Fibroblast of villous mesenchyme (primary cell): Measurements from ENCODE around the gene MYRF. TPM values are rescaled to one million over a fixed set of nuclear protein-coding genes. Genes with fewer than 3 reads are reported as not detected.

Experiments
- DNase-seq: peaks from one replicate; pipeline ENCODE4 v3.0.0-alpha.2; 2010; ENCODE audit warnings: low read depth
- H3K4me3 ChIP-seq: 2 replicates; pipeline ENCODE4 v1.5.1; 2011; ENCODE audit warnings: low read depth, mild to moderate bottlenecking, low read length
- CTCF ChIP-seq: IDR thresholded peaks from 2 replicates; pipeline ENCODE4 v1.5.1; 2012; ENCODE audit warnings: low read depth, mild to moderate bottlenecking, low read length; ENCODE audit not compliant: insufficient read depth
- total RNA-seq: library from RNA; depleted of rRNA; stranded (reverse); fragments of >200 nt; gene quantifications from 2 replicates; pipeline ENCODE4 v1.2.3, GENCODE V29; 2012

The MYRF gene
- total RNA-seq, 1 donor: 2.6 TPM

DNA sequence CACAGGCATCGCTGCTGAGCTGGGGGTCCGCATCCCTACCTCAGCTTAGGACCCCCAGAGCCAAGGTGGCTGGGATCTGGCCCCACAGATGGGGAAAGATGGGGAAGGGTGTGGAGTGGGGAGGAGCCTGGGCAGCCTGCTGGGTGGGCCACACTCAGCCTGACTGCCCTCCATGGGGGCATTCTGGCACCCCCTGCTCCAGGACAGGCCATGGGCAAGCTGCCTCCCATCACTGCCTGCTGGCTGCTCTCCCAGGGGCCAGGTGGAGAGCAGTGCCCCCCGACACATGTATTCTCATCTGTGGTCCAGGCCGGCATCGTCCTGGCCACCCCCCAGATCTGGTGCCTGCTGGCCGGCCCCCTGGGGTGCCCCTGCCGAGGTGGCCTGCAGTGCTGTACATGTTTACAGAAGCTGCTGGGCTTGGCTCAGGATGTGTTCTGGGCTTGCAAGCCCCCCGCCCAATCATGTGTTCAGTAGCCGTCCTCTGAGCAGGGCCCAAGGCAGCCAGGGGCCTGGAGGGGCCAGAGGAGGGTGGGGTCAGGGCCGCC, 7.8 kb upstream of the MYRF start:
- no peak for TF ChIP-seq CTCF
- DNase-seq: no peak
- no peak overlapping the region for H3K4me3 ChIP-seq

DNA sequence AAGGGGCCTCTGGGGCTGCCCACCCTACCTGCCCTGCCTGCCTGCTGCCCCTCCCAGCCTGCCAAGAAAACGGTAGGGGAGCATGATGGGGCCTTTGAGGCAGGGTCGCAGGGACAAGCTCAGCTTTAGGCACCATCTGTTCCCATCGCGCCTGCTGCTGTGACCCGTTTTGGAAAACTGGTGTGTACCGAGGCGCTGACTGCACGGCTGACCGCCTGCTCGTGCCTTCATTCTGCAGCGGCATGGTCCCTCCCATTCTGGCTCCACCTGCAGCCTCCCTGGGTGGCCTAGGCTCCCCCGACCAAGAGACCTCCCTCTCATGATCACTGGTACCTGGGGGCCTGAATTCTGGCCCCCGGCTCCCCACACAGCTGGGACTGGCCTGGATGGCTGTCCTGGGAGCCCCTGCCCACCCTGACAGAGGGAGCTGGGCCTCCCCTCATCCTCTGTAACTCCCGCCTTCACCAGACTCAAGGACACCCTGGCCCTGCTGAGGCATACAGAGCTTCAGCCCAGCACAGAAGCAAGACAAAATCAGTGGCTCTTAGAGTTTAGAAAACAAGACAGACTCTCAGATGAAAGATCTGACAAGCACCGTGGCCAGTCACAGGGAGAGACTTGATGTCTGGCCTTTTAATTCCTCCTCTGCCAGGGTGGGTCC, 6.5 kb upstream of the MYRF start:
- DNase-seq: no peak
- no peak for TF ChIP-seq CTCF
- no peak overlapping the region for H3K4me3 ChIP-seq

- DNase-seq: no peak
- H3K4me3 ChIP-seq: no peak overlapping the region
- no peak for TF ChIP-seq CTCF
Observed at GRCh38 chr11:61746442-61747191, 5.8 kb upstream of the MYRF start.

DNA sequence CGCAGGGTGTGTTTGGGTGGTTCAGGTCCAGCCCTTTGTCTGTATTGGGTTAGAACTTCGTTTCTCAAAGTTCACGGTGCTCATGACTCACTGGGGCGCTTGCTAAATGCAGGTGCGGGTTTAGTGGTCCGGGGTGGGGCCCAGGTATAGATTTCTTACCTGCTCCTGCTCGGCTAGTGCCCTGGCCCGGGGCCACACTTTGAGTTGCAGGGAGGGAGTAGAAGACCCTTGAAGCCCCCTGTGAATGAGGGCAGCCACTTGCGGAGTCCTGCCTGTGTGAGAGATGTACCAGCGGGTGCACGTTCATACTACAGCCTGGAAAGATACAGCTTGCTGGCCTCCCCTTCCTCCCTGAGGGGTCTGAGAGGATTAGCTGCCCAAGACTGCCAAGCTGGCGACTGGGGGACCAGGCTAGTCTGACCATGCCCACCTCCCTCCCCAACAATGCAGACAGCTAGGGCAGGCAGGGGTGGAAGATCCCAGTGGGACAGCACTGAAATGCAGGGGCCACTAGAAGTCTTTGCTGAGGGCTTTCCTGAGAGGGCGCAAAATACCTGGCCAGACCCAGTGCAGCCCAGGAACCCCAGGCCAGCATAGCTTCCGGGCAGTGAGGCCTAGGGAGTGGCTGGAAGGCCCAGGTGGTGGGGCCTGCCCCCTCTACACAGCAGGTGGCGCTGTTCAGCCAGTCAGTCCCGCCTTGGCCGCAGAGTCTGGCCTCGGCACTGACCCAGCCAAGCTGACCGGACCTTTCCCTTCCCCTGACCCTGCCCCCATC, 5.1 kb upstream of the MYRF start:
- TF ChIP-seq CTCF: peak; percentile 72
- peak; percentile 58 for DNase-seq
- H3K4me3 ChIP-seq: no peak overlapping the region

- no peak for TF ChIP-seq CTCF
- DNase-seq: no peak
- H3K4me3 ChIP-seq: no peak overlapping the region
Observed at GRCh38 chr11:61747967-61748285, 4.5 kb upstream of the MYRF start.

DNA sequence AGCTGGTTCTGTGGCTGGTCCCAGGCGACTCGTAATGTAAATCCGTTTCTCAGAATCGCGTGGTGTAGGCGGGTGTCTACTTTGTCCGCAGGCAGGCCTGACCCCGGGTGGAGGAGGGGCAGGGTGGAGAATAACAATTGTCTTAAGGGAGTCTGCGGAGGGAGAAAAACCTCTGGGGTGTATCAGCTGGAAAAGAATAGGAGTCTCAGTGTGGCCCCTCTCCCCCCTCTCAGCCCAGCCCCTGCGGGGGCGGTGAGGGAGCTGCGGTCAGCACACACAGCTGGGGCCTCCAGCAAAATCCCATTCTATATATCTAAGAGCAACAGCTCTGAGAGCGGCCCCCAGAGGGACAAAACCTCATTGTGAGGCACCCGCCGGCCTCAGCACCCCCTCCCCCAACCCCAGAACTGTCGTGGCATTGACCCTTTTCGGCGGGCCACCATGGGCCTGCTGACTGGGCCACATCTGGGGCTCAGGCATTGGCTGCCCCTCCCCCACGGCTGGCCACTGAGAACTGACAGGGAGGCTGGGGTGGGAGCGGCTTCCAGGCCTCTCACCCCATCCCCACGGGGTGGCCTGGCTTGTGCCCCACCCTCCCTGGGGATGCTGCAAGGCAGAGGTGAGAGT, 2.7 kb upstream of the MYRF start:
- TF ChIP-seq CTCF: no peak
- no peak for DNase-seq

More for the DNA sequence above, 2.7 kb upstream of the MYRF start:
- no peak overlapping the region for H3K4me3 ChIP-seq
